H9 (cell line): Measurements from ENCODE around the gene BPTF. TPM values are rescaled to one million over a fixed set of nuclear protein-coding genes. Genes with fewer than 3 reads are reported as not detected.
A peak's percentile ranks its signal among the peaks of the same experiment; 100 is the strongest.

Experiments used
- DNase-seq: peaks from one replicate; pipeline ENCODE4 v3.0.0-alpha.2; 2017
- H2AFZ ChIP-seq: one replicate; pipeline ENCODE4 v1.6.1; 2013; ENCODE audit warnings: mild to moderate bottlenecking, low read length, control low read depth, moderate library complexity
- H2AK5ac ChIP-seq: 2 replicates; pipeline ENCODE4 v1.6.1; 2013; ENCODE audit warnings: low read length, control low read depth, mixed read lengths; ENCODE audit not compliant: insufficient read length
- H2BK120ac ChIP-seq: one replicate; pipeline ENCODE4 v1.6.1; 2013; ENCODE audit warnings: low read depth, mild to moderate bottlenecking, low read length, control low read depth, inconsistent platforms; ENCODE audit not compliant: poor library complexity, severe bottlenecking
- H2BK12ac ChIP-seq: 2 replicates; pipeline ENCODE4 v1.6.1; 2013; ENCODE audit warnings: low read length, control low read depth, mixed read lengths, low read depth; ENCODE audit not compliant: insufficient read length
- H2BK15ac ChIP-seq: 2 replicates; pipeline ENCODE4 v1.6.1; 2013; ENCODE audit warnings: low read depth, low read length, control low read depth
- H2BK20ac ChIP-seq: one replicate; pipeline ENCODE4 v1.6.1; 2013; ENCODE audit warnings: low read depth, mild to moderate bottlenecking, low read length, control low read depth, inconsistent platforms; ENCODE audit not compliant: poor library complexity, severe bottlenecking
- H2BK5ac ChIP-seq: 2 replicates; pipeline ENCODE4 v1.6.1; 2013; ENCODE audit warnings: low read length, control low read depth, mixed read lengths; ENCODE audit not compliant: insufficient read length
- H3K14ac ChIP-seq: 2 replicates; pipeline ENCODE4 v1.6.1; 2013; ENCODE audit warnings: low read length, control low read depth; ENCODE audit not compliant: insufficient read depth
- H3K18ac ChIP-seq: 2 replicates; pipeline ENCODE4 v1.6.1; 2013; ENCODE audit warnings: low read depth, mild to moderate bottlenecking, mixed read lengths, low read length, control low read depth; ENCODE audit not compliant: insufficient read length
- H3K23ac ChIP-seq: 2 replicates; pipeline ENCODE4 v1.6.1; 2013; ENCODE audit warnings: low read length, control low read depth, mixed read lengths, low read depth; ENCODE audit not compliant: insufficient read length
- H3K23me2 ChIP-seq: 2 replicates; pipeline ENCODE4 v1.6.1; 2013; ENCODE audit warnings: low read depth, mild to moderate bottlenecking, mixed read lengths, low read length, control low read depth; ENCODE audit not compliant: insufficient read length, poor library complexity, severe bottlenecking
- H3K27ac ChIP-seq: 2 replicates; pipeline ENCODE4 v1.5.1; 2013; ENCODE audit warnings: low read length, control low read depth, mixed read lengths, low read depth; ENCODE audit not compliant: insufficient read length
- H3K27me3 ChIP-seq: 2 replicates; pipeline ENCODE4 v1.6.1; 2013; ENCODE audit warnings: low read length, control low read depth, inconsistent platforms; ENCODE audit not compliant: insufficient read depth
- H3K4ac ChIP-seq: 2 replicates; pipeline ENCODE4 v1.6.1; 2013; ENCODE audit warnings: low read depth, mild to moderate bottlenecking, control low read depth, inconsistent platforms, low read length, moderate library complexity
- H3K4me1 ChIP-seq: 2 replicates; pipeline ENCODE4 v1.6.1; 2013; ENCODE audit warnings: low read length, control low read depth, inconsistent platforms; ENCODE audit not compliant: insufficient read depth
- H3K4me2 ChIP-seq: 2 replicates; pipeline ENCODE4 v1.6.1; 2013; ENCODE audit warnings: low read length, control low read depth, mixed read lengths; ENCODE audit not compliant: insufficient read length, insufficient read depth
- H3K56ac ChIP-seq: 2 replicates; pipeline ENCODE4 v1.6.1; 2013; ENCODE audit warnings: low read depth, mild to moderate bottlenecking, mixed read lengths, low read length, control low read depth; ENCODE audit not compliant: insufficient read length
- H3K79me1 ChIP-seq: 2 replicates; pipeline ENCODE4 v1.6.1; 2013; ENCODE audit warnings: low read depth, mild to moderate bottlenecking, moderate library complexity, low read length, control low read depth, inconsistent platforms; ENCODE audit not compliant: insufficient read depth, poor library complexity, severe bottlenecking
- H3K79me2 ChIP-seq: 2 replicates; pipeline ENCODE4 v1.6.1; 2013; ENCODE audit warnings: low read length, control low read depth, inconsistent platforms; ENCODE audit not compliant: insufficient read depth
- H3K9ac ChIP-seq: 2 replicates; pipeline ENCODE4 v1.6.1; 2013; ENCODE audit warnings: low read length, control low read depth, mixed read lengths; ENCODE audit not compliant: insufficient read length; ENCODE audit errors: extremely low read depth
- H3K9me3 ChIP-seq: one replicate; pipeline ENCODE4 v1.6.1; 2013; ENCODE audit warnings: low read depth, low read length, inconsistent platforms; ENCODE audit not compliant: control insufficient read depth
- H3T11ph ChIP-seq: one replicate; pipeline ENCODE4 v1.6.1; 2013; ENCODE audit warnings: mild to moderate bottlenecking, low read length, control low read depth, inconsistent platforms
- H4K20me1 ChIP-seq: one replicate; pipeline ENCODE4 v1.6.1; 2013; ENCODE audit not compliant: control insufficient read depth, insufficient read length, insufficient read depth
- H4K5ac ChIP-seq: 2 replicates; pipeline ENCODE4 v1.6.1; 2013; ENCODE audit warnings: low read depth, mild to moderate bottlenecking, mixed read lengths, low read length, control low read depth; ENCODE audit not compliant: insufficient read length
- H4K8ac ChIP-seq: replicated peaks from 2 replicates; pipeline ENCODE4 v1.6.1; 2013; ENCODE audit warnings: low read length, control low read depth, mixed read lengths, low read depth; ENCODE audit not compliant: insufficient read length
- H4K91ac ChIP-seq: 2 replicates; pipeline ENCODE4 v1.6.1; 2013; ENCODE audit warnings: low read depth, mild to moderate bottlenecking, moderate library complexity, mixed read lengths, low read length, control low read depth; ENCODE audit not compliant: insufficient read length
- H3K27ac Mint-ChIP-seq, 3 experiments: 2 replicates in 2 of 3; 3 replicates in 1 of 3; pipeline ENCODE4 v1.8.0; 2020 to 2021; ENCODE audit warnings: mixed read lengths in 3 of 3, mild to moderate bottlenecking in 1 of 3, moderate library complexity in 1 of 3
- H3K27me3 Mint-ChIP-seq: 2 replicates; pipeline ENCODE4 v1.8.0; 2021; ENCODE audit warnings: low read depth, mild to moderate bottlenecking, moderate library complexity, mixed read lengths
- H3K36me3 Mint-ChIP-seq, 3 experiments: 2 replicates in 2 of 3; 3 replicates in 1 of 3; pipeline ENCODE4 v1.8.0; 2020 to 2021; ENCODE audit warnings: low read depth in 3 of 3, mixed read lengths in 3 of 3; ENCODE audit not compliant: insufficient read depth in 1 of 3
- H3K4me1 Mint-ChIP-seq, 2 experiments: 2 replicates each; pipeline ENCODE4 v1.8.0; 2020; ENCODE audit warnings: mixed read lengths in 2 of 2
- H3K4me3 Mint-ChIP-seq, 2 experiments: 2 replicates in 1 of 2; 3 replicates in 1 of 2; pipeline ENCODE4 v1.8.0; 2020 to 2021; ENCODE audit warnings: mild to moderate bottlenecking in 2 of 2, mixed read lengths in 2 of 2, moderate library complexity in 1 of 2
- H3K9me3 Mint-ChIP-seq, 2 experiments: 2 replicates in 1 of 2; 3 replicates in 1 of 2; pipeline ENCODE4 v1.8.0; 2020; ENCODE audit warnings: mild to moderate bottlenecking in 2 of 2, mixed read lengths in 2 of 2, moderate library complexity in 1 of 2
- WGBS: extraction: QIAGEN DNeasy Blood & Tissue Kit; methylation state at CpG from one replicate; pipeline ENCODE4 v1.1.7; 2013; ENCODE audit warnings: missing lambda C conversion rate, low lambda C conversion rate, mixed read lengths; ENCODE audit not compliant: insufficient read length; ENCODE audit errors: extremely low coverage; 5-methylcytosine and 5-hydroxymethylcytosine counted together
- total RNA-seq: library from RNA; stranded (reverse); gene quantifications from 2 replicates; pipeline ENCODE4 v1.2.1, GENCODE V29; 2021
- TF ChIP-seq, protein P1 (sequence below): fragments of 200-600 bp; sonication (generic); conservative IDR thresholded peaks from 3 replicates; pipeline ENCODE4 v1.8.0; 2021; ENCODE audit warnings: antibody characterized with exemption, mild to moderate bottlenecking

BPTF gene
- total RNA-seq, 1 experiment from 2014 or later: 203 TPM

- Mint-ChIP-seq H3K36me3 (peaks cover 24 to 37% (median 35%) of the 10 kb centered on the region in 3 experiments), H3K4me3 (no peak overlapping the region), H3K27me3 (no peaks in the 10 kb centered on the region), H3K27ac (peak overlapping the region in 1 of 3 experiments; percentile 76; a peak in 1 of 7 replicates), H3K4me1 (peaks cover 22 to 23% of the 10 kb centered on the region in 2 experiments), H3K9me3 (no peaks in the 10 kb centered on the region)
- TF ChIP-seq, protein P1, sequence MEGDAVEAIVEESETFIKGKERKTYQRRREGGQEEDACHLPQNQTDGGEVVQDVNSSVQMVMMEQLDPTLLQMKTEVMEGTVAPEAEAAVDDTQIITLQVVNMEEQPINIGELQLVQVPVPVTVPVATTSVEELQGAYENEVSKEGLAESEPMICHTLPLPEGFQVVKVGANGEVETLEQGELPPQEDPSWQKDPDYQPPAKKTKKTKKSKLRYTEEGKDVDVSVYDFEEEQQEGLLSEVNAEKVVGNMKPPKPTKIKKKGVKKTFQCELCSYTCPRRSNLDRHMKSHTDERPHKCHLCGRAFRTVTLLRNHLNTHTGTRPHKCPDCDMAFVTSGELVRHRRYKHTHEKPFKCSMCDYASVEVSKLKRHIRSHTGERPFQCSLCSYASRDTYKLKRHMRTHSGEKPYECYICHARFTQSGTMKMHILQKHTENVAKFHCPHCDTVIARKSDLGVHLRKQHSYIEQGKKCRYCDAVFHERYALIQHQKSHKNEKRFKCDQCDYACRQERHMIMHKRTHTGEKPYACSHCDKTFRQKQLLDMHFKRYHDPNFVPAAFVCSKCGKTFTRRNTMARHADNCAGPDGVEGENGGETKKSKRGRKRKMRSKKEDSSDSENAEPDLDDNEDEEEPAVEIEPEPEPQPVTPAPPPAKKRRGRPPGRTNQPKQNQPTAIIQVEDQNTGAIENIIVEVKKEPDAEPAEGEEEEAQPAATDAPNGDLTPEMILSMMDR: no peak
- Histone ChIP-seq H3T11ph (no peak overlapping the region), H2AK5ac (no peak overlapping the region), H3K4me1 (peaks cover 2% of the 10 kb centered on the region; the same call in 1 of the 2 replicates), H3K9ac (no peak overlapping the region), H4K5ac (no peak overlapping the region), H3K4ac (no peak overlapping the region), H4K20me1 (no peaks in the 10 kb centered on the region), H3K23ac (no peak overlapping the region), H2AFZ (no peak overlapping the region), H3K27me3 (no peaks in the 10 kb centered on the region), H3K79me1 (no peaks in the 10 kb centered on the region), H3K4me2 (no peak overlapping the region), H2BK20ac (no peak overlapping the region), H3K9me3 (no peaks in the 10 kb centered on the region), H3K18ac (no peak overlapping the region), H4K8ac (no peak overlapping the region), H3K27ac (no peak overlapping the region), H2BK15ac (no peak overlapping the region), H3K79me2 (peaks cover 2% of the 10 kb centered on the region; the same call in 1 of the 2 replicates), H3K56ac (no peak overlapping the region), H3K23me2 (peaks cover 5% of the 10 kb centered on the region), H3K14ac (no peak overlapping the region), H2BK12ac (no peak overlapping the region), H4K91ac (no peak overlapping the region), H2BK5ac (no peak overlapping the region), H2BK120ac (no peak overlapping the region)
- no CpG with 5 or more reads among the region's 7 CpGs for WGBS
- no peak for DNase-seq
Measured at GRCh38 chr17:67970783-67971182, 145.5 kb downstream of the BPTF start.
